Neural crest cell (in vitro differentiated cells): ENCODE data around the gene TMEM170A. TPM values are rescaled to one million over a fixed set of nuclear protein-coding genes. Genes with fewer than 3 reads are reported as not detected.
"Not testable (repeated sequence)": the region's sequence is repeated elsewhere in the genome, so short reads cannot be mapped to it uniquely, and the experiment has no call there.

Experiments
- DNase-seq: peaks from one replicate; pipeline ENCODE4 v3.0.0; 2021; ENCODE audit warnings: low read depth, mixed read lengths, low spot score
- H3K27ac Mint-ChIP-seq: one replicate; pipeline ENCODE4 v1.8.0; 2021; ENCODE audit warnings: mild to moderate bottlenecking, mixed read lengths; ENCODE audit not compliant: unreplicated experiment
- H3K27me3 Mint-ChIP-seq: 2 replicates; pipeline ENCODE4 v1.8.0; 2021; ENCODE audit warnings: low read depth, mild to moderate bottlenecking, mixed read lengths
- H3K36me3 Mint-ChIP-seq: 2 replicates; pipeline ENCODE4 v1.8.0; 2021; ENCODE audit warnings: low read depth, mild to moderate bottlenecking, mixed read lengths
- H3K4me1 Mint-ChIP-seq: 2 replicates; pipeline ENCODE4 v1.8.0; 2021; ENCODE audit warnings: mixed read lengths
- H3K4me3 Mint-ChIP-seq: one replicate; pipeline ENCODE4 v1.8.0; 2021; ENCODE audit warnings: mild to moderate bottlenecking, mixed read lengths
- H3K9me3 Mint-ChIP-seq: 2 replicates; pipeline ENCODE4 v1.8.0; 2021; ENCODE audit warnings: mixed read lengths
- CTCF ChIP-seq: fragments of 200-600 bp; sonication (generic); conservative IDR thresholded peaks from 2 replicates; pipeline ENCODE4 v1.5.0; 2021; ENCODE audit warnings: antibody characterized with exemption, mild to moderate bottlenecking
- total RNA-seq: library from RNA; stranded (reverse); gene quantifications from 2 replicates; pipeline ENCODE4 v1.2.1, GENCODE V29; 2021

The TMEM170A gene
- total RNA-seq, 1 donor from 2014 or later, result 50.5 TPM

GRCh38 chr16:75433732-75434413 is 30.6 kb downstream of the TMEM170A start:
- Mint-ChIP-seq H3K27ac (peak overlapping the region; percentile 95), H3K4me3 (peak overlapping the region; percentile 82), H3K9me3 (peaks cover 4% of the 10 kb centered on the region), H3K36me3 (peaks cover 15% of the 10 kb centered on the region), H3K27me3 (no peaks in the 10 kb centered on the region), H3K4me1 (peaks cover 23% of the 10 kb centered on the region)
- no peak for TF ChIP-seq CTCF
- peak; percentile 41 for DNase-seq

GRCh38 chr16:75432828-75433731 is 31.4 kb downstream of the TMEM170A start, which contains the start of gene CFDP1:
TSS of gene CFDP1 (minus strand) at chr16:75433503. CDS start at chr16:75433352, 151 bp downstream.
- DNase-seq, result peak; percentile 93
- Mint-ChIP-seq H3K4me3 (peak within 1 kb of the TSS; percentile 82), H3K9me3 (peaks cover 4% of the 10 kb centered on the region), H3K27me3 (no peaks in the 10 kb centered on the region), H3K36me3 (peaks cover 15% of the 10 kb centered on the region), H3K27ac (peak within 1 kb of the TSS; percentile 95), H3K4me1 (peaks cover 23% of the 10 kb centered on the region)
- no peak for TF ChIP-seq CTCF

GRCh38 chr16:75429621-75430403 is 34.7 kb downstream of the TMEM170A start:
- TF ChIP-seq CTCF, result no peak
- H3K36me3 Mint-ChIP-seq, result peaks cover 10% of the 10 kb centered on the region
- no peaks in the 10 kb centered on the region for H3K27me3 Mint-ChIP-seq
- H3K27ac Mint-ChIP-seq, result peak overlapping the region; percentile 51
- peak overlapping the region; percentile 75 for H3K4me3 Mint-ChIP-seq
- peaks cover 24% of the 10 kb centered on the region for H3K4me1 Mint-ChIP-seq
- DNase-seq, result no peak
- H3K9me3 Mint-ChIP-seq, result no peaks in the 10 kb centered on the region

GRCh38 chr16:75426524-75426923 is 38.0 kb downstream of the TMEM170A start:
- peaks cover 13% of the 10 kb centered on the region for H3K4me1 Mint-ChIP-seq
- H3K27ac Mint-ChIP-seq, H3K27me3 Mint-ChIP-seq, DNase-seq, H3K36me3 Mint-ChIP-seq, H3K9me3 Mint-ChIP-seq, H3K4me3 Mint-ChIP-seq: not testable (repeated sequence)

- H3K36me3 Mint-ChIP-seq, H3K9me3 Mint-ChIP-seq, H3K27me3 Mint-ChIP-seq, H3K4me3 Mint-ChIP-seq, DNase-seq: not testable (repeated sequence)
- Mint-ChIP-seq H3K4me1 (peaks cover 26% of the 10 kb centered on the region), H3K27ac (peak overlapping the region; percentile 35)
Measured at GRCh38 chr16:75424105-75424762, 40.3 kb downstream of the TMEM170A start.

- Mint-ChIP-seq H3K4me1 (peaks cover 26% of the 10 kb centered on the region), H3K9me3 (no peaks in the 10 kb centered on the region), H3K27me3 (no peaks in the 10 kb centered on the region), H3K27ac (no peak overlapping the region), H3K4me3 (no peak overlapping the region), H3K36me3 (no peaks in the 10 kb centered on the region)
- no peak for DNase-seq
- no peak for TF ChIP-seq CTCF
Measured at GRCh38 chr16:75423723-75424104, 40.8 kb downstream of the TMEM170A start.
